DND-41 (cell line): ENCODE data around the gene CNTN5.

Source experiments
- EZH2 ChIP-seq: IDR thresholded peaks from 3 replicates; pipeline ENCODE4 v1.6.1; 2012; ENCODE audit warnings: borderline replicate concordance, low read depth, mild to moderate bottlenecking, moderate library complexity, low read length, inconsistent platforms; ENCODE audit not compliant: severe bottlenecking
- TF ChIP-seq, protein P1 (sequence below): IDR thresholded peaks from 2 replicates; pipeline ENCODE4 v1.5.1; 2012; ENCODE audit warnings: borderline replicate concordance, low read length, moderate library complexity, mild to moderate bottlenecking; ENCODE audit not compliant: poor library complexity, severe bottlenecking; ENCODE audit errors: extremely low read depth

DNA sequence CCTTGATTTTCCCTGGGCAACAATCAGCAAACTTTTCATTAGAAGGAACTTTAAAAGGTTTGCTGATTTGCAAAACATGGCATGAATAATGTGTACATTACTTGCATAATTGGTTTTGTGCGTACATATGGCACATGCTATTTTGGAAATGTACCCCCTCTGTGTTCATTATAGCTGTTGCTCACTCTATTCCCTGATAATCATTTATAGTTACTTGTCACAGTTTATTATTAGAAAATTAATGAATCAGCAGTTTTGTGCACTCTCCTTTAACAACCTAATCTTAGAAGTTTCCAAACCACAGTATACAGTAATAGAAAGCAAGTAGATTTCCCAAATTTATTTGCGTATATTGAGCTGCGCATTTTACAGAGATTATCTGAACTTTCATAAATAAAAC, 389.9 kb downstream of the CNTN5 start:
- TF ChIP-seq, protein P1, sequence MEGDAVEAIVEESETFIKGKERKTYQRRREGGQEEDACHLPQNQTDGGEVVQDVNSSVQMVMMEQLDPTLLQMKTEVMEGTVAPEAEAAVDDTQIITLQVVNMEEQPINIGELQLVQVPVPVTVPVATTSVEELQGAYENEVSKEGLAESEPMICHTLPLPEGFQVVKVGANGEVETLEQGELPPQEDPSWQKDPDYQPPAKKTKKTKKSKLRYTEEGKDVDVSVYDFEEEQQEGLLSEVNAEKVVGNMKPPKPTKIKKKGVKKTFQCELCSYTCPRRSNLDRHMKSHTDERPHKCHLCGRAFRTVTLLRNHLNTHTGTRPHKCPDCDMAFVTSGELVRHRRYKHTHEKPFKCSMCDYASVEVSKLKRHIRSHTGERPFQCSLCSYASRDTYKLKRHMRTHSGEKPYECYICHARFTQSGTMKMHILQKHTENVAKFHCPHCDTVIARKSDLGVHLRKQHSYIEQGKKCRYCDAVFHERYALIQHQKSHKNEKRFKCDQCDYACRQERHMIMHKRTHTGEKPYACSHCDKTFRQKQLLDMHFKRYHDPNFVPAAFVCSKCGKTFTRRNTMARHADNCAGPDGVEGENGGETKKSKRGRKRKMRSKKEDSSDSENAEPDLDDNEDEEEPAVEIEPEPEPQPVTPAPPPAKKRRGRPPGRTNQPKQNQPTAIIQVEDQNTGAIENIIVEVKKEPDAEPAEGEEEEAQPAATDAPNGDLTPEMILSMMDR, result no peak
- TF ChIP-seq EZH2, result no peak
